SK-N-MC (cell line): ENCODE results near the gene HOXD4.

ENCODE experiments used
- EZH2 ChIP-seq: fragments of 200-600 bp; sonication (generic); IDR thresholded peaks from one replicate; pipeline ENCODE4 v1.6.1; 2017; ENCODE audit warnings: antibody characterized with exemption
- POLR2AphosphoS5 ChIP-seq: IDR thresholded peaks from 2 replicates; pipeline ENCODE4 v1.6.1; 2012; ENCODE audit warnings: mild to moderate bottlenecking, low read depth, low read length, borderline replicate concordance

- TF ChIP-seq EZH2 (no peak), POLR2AphosphoS5 (no peak)
These were observed 36.0 kb downstream of the HOXD4 start for GRCh38 chr2:176187200-176187898.
